T-helper 2 cell treated with Interferon-gamma antibody and Interleukin-4, amounts not matched to agents 5 μg/mL and 100 μg/mL, for 36 hours (primary cell): Measurements from ENCODE around the gene ESPNL.

Experiments
- DNase-seq: peaks from one replicate; pipeline ENCODE4 v3.0.0; 2021; ENCODE audit warnings: low spot score
- H3K27ac Mint-ChIP-seq: one replicate; pipeline ENCODE4 v1.8.0; 2021; ENCODE audit warnings: mild to moderate bottlenecking, mixed read lengths
- H3K27me3 Mint-ChIP-seq: one replicate; pipeline ENCODE4 v1.8.0; 2021; ENCODE audit warnings: low read depth, mixed read lengths
- H3K36me3 Mint-ChIP-seq: one replicate; pipeline ENCODE4 v1.8.0; 2021; ENCODE audit warnings: low read depth, mixed read lengths
- H3K4me1 Mint-ChIP-seq: one replicate; pipeline ENCODE4 v1.8.0; 2021; ENCODE audit warnings: low read depth, mixed read lengths
- H3K4me3 Mint-ChIP-seq: one replicate; pipeline ENCODE4 v1.8.0; 2022; ENCODE audit warnings: mild to moderate bottlenecking, moderate library complexity, mixed read lengths
- H3K9me3 Mint-ChIP-seq: one replicate; pipeline ENCODE4 v1.8.0; 2021; ENCODE audit warnings: mixed read lengths

ESPNL gene

DNA sequence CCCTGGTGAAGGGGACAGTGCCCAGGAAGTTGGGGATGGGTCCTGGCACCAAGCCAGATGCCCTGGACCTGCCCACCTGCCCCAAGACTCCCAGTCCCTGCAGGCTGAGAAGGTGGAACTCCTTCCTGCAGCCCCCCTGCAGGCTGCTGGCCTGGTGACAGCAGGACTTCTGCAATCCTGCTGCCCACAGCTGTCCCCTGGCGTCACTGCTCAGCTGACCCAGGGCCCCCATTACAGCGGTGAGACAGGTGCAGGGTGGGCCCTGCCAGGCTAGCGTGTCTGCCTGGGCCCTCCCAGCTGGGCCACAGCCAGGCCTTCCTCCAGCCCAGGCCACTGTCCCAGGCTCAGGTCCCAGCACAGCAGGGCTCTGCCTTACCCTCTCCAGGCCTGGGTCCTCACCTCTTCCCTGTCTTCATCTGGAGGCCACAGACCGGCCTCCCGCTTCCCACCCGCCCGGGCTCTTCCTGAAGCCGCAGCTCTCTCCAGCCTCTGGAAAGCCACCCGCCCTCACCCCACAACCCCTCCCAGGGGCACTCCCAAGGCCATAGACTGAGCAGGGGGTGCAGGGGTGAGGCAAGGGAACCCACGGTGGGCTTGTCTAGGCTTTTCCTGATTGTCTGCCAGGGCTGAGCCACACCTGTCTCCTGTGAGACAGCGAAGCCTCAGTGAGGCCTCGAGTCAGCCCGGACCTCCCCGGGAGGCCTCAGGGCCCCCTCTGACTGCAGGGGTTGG, 49.9 kb downstream of the ESPNL start:
- Mint-ChIP-seq H3K4me1 (peaks cover 3% of the 10 kb centered on the region), H3K27me3 (no peaks in the 10 kb centered on the region), H3K9me3 (no peaks in the 10 kb centered on the region), H3K27ac (no peak overlapping the region), H3K36me3 (no peaks in the 10 kb centered on the region), H3K4me3 (no peak overlapping the region)
- no peak for DNase-seq

DNA sequence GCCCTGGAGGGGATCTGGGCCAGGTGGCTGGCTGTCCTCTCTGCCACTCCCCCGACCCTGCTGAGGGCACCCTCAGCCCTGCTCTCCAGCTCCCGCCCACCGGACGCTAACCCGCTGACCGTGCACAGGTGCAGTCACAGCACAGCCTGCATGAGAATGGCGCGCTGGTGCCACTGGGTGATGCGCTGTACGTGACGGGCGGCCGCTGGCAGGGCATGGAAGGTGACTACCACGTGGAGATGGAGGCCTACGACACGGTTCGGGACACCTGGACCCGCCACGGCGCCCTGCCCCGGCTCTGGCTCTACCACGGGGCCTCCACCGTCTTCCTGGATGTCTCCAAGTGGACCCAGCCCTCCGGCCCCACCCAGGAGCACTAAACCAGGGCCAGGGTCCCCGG, 50.5 kb downstream of the ESPNL start:
- no peaks in the 10 kb centered on the region for H3K9me3 Mint-ChIP-seq
- H3K4me1 Mint-ChIP-seq, result peaks cover 3% of the 10 kb centered on the region
- no peak overlapping the region for H3K27ac Mint-ChIP-seq
- H3K36me3 Mint-ChIP-seq, result no peaks in the 10 kb centered on the region
- no peak overlapping the region for H3K4me3 Mint-ChIP-seq
- DNase-seq, result no peak
- H3K27me3 Mint-ChIP-seq, result no peaks in the 10 kb centered on the region

DNA sequence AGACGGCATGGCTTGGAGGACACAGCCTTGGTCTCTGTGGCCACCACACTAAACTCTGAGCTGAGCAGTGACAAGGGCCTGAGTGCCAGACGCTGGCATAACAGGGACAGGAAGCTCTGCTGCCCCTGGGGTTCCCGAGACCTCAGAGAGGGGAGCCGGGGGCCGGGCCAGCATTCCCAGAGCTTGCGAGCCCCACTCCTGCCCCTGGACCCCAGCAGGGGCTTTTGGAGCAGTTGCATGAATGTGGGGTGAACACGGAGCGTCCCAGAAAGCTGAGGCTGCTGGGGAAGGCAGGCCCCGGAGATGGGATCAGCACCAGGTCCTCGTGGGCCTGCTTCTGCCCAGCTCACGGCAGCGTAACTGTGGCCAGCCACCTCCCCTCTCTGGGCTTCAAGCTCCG, 51.1 kb downstream of the ESPNL start:
- Mint-ChIP-seq H3K27ac (no peak overlapping the region), H3K4me1 (peaks cover 3% of the 10 kb centered on the region), H3K36me3 (no peaks in the 10 kb centered on the region), H3K4me3 (no peak overlapping the region), H3K9me3 (no peaks in the 10 kb centered on the region), H3K27me3 (no peaks in the 10 kb centered on the region)
- DNase-seq, result no peak

DNA sequence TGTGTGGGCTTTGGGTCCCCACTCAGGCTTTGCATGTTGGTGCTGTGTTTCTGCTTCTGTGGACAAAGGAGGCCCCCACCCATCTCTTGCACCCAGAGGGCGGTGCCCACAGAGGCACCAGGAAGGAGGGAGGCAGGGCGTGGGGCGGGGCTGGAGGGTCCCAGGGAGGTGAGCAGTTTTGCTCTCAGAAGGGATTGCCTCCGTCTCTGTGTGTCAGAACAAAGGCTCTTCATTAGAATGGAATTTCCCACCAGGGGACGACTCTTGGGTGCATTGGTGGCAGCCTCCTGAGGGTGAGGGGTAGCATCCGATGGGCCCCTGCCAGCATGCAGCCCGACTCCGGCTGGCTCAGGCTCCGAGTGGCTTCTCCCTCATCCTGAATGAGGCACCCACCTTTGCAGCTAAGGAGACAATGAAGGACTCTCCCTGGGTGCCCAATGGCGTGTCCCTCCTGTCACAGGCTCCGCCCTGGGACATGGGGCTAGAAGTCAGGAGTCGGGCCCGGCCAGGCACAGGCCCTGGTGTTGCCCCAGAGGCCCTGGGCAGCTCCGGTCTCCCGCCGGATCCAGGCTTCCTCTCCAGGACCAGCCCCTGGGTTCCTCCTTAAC, 51.6 kb downstream of the ESPNL start:
- DNase-seq, result no peak
- H3K27me3 Mint-ChIP-seq, result no peaks in the 10 kb centered on the region

DNA sequence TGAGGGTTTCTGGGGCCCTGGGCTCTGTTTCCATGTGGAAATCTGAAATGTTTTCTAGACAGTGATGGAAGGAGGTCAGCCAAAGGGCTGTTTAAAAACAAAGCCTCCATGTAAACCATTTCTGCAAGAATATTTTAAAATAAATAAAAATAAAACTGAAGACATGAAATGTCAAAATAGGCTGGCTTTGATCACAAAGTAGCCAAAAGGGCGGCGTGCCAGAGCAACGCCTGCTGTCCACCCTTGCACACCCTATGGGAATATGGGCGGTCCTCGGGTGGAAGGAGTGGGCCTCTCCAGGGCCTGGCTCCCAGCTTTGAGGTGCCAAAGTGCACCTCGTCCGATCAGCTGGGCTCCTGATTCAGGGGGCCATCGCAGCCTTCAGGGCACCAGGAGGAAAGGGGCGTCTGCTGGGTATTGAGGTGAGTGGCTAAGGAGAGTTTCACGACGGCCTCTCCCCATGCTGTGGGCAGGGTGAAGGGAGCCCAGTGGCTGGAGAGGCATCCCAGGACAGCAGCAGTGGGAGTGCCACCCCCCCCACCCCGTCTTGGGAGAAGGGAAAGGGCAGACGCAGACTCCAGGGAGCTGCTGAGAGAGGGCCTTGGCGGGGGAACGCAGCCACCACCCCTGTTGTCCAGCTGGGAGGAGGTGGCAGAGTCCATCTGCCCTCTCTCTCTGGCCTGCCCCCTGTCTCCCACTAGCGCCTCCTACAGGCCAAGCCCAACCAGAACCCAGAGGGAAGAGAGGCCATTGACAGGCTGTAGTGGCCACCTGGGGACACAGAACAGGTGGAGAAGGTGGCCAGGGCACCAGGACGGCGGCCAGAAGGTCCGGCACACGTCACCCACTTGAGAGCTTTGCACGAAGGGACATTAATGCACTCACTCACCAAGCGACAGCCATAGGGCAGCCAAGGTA, 52.9 kb downstream of the ESPNL start:
- Mint-ChIP-seq H3K4me1 (no peaks in the 10 kb centered on the region), H3K9me3 (no peaks in the 10 kb centered on the region), H3K4me3 (no peak overlapping the region), H3K36me3 (no peaks in the 10 kb centered on the region), H3K27me3 (peaks cover 2% of the 10 kb centered on the region), H3K27ac (no peak overlapping the region)
- no peak for DNase-seq

More for the DNA sequence above, 51.6 kb downstream of the ESPNL start:
- Mint-ChIP-seq H3K27ac (no peak overlapping the region), H3K4me3 (no peak overlapping the region), H3K36me3 (no peaks in the 10 kb centered on the region), H3K4me1 (peaks cover 3% of the 10 kb centered on the region), H3K9me3 (no peaks in the 10 kb centered on the region)

DNA sequence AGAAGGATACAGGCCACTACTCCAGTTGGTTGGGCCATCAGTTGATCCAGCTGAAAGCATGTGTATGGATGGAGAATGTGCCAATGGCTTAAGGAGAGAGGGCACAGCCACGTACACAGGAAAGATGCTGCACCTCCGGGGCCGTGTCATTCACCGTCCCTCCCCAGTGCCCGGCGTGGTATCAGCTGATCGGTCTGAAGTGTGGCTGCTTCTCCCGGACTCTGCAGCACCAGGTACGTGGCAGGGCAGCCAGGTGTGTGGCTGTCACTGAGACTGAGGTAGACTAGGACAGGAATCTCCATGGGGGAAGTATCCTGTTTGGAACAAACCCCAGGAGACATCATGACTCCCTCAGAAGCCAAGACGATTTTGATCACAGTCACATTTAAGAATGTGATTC, 54.4 kb downstream of the ESPNL start:
- H3K27ac Mint-ChIP-seq, result no peak overlapping the region
- no peak for DNase-seq
- H3K9me3 Mint-ChIP-seq, result no peaks in the 10 kb centered on the region
- H3K4me1 Mint-ChIP-seq, result peaks cover 3% of the 10 kb centered on the region
- no peaks in the 10 kb centered on the region for H3K36me3 Mint-ChIP-seq
- no peak overlapping the region for H3K4me3 Mint-ChIP-seq
- peaks cover 7% of the 10 kb centered on the region for H3K27me3 Mint-ChIP-seq

DNA sequence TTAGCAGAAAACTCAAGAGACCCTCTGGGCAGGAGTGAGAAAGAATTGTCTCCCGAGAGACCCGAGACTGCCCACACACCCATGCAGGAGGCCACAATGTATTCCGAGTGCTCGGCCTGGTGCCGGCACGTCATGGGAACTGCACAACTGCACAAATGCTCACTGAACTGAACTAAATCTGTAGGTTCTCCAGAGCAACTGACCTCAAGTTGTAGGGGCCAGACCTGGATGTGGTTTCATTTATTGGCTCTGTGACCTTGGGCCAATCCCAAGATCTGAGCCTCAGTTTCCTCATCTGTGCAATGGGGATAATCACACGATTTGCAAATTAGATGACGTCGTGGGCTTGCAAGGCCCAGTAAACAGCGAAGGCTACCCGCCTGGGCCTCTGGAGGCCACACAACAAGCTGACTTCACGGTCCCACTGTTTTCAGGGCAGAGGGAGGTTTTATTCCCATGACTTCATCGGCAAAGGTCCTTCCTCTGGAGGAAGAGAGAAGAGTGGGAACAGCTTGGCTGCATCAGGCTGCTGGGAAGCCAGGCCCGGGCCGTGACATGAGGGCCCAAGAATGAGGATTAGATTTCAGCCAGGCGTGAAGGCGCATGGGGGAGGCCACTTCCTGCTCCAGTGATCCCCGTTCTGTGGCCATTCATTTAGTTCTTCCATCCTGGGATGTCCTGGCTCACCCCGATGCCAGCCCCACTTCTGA, 55.1 kb downstream of the ESPNL start:
- Mint-ChIP-seq H3K4me3 (no peak overlapping the region), H3K27ac (no peak overlapping the region), H3K27me3 (peaks cover 13% of the 10 kb centered on the region), H3K4me1 (peaks cover 3% of the 10 kb centered on the region), H3K9me3 (no peaks in the 10 kb centered on the region), H3K36me3 (no peaks in the 10 kb centered on the region)
- no peak for DNase-seq

DNA sequence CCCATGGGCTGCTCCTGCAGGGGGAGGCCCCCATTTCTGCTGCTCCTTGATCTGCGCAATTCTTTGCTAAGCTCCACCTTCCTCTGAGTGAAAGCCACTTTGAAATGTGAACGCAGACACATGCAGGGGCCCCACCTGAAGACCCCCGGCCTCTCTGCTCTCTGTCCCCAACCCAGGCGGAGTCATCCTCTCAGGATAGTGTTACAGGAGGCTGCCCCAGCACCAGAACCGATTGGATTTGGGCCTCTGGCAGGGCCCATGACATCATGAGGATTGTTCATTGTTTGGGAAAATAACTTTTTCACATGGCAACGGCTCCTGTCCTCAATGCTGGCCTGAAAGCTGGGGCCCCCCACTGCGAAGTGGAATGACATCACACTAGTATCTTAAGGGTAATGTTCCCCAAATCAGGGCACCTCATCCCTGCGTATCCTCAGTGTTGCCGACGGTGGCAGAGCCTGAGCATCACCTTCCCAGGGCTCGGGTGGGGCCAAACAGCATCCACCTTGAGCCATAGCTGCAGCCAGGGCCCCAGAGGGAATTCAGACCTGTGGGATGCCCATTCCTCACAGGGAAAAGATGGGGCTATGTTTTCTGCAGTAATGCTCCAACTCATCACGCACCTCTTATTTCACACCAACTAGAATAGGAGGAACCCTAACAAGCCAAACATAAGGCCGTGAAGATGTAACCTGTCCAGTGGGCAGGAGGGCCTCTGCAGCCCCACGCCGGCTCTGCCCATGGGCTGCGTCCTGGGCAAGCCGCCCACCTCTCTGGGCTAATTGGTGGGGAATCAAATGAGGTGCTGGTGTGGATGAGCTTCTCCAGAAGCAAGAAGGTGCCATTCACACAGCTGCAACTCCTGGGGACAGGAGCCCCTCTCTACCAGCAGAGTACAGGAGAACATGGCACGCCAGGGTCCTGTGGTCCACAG, 55.9 kb downstream of the ESPNL start:
- Mint-ChIP-seq H3K36me3 (no peaks in the 10 kb centered on the region), H3K27me3 (peaks cover 20% of the 10 kb centered on the region), H3K27ac (no peak overlapping the region), H3K4me1 (peaks cover 6% of the 10 kb centered on the region), H3K9me3 (no peaks in the 10 kb centered on the region), H3K4me3 (no peak overlapping the region)
- DNase-seq, result no peak

DNA sequence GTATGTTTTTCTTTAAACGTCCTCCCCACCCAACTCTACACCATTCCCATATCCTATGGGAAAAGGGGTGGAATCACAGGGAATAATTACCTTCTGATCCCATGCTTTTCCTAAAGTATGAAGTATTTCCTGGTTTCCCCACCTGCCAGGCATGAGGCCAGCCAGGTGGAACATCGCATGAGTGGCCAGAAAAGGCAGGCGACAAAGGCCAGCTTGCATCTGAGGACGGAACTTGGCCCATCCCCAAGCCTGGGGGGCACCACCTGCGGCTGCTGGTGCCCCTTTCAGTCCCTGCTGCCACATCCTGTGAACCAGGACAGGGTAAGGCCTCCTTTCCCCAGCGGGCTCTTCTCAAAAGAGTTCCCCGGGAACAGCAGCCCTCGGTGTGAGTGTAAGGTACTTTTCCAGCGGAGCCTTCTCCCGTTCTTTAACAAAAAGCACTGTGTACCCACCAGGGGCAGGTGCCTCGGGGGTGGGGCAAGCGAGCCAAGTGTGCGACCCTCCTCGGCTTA, 57.4 kb downstream of the ESPNL start:
- H3K27ac Mint-ChIP-seq, result no peak overlapping the region
- H3K4me3 Mint-ChIP-seq, result no peak overlapping the region
- no peak for DNase-seq
- H3K27me3 Mint-ChIP-seq, result peaks cover 30% of the 10 kb centered on the region
- peaks cover 6% of the 10 kb centered on the region for H3K4me1 Mint-ChIP-seq
- H3K36me3 Mint-ChIP-seq, result no peaks in the 10 kb centered on the region
- no peaks in the 10 kb centered on the region for H3K9me3 Mint-ChIP-seq

DNA sequence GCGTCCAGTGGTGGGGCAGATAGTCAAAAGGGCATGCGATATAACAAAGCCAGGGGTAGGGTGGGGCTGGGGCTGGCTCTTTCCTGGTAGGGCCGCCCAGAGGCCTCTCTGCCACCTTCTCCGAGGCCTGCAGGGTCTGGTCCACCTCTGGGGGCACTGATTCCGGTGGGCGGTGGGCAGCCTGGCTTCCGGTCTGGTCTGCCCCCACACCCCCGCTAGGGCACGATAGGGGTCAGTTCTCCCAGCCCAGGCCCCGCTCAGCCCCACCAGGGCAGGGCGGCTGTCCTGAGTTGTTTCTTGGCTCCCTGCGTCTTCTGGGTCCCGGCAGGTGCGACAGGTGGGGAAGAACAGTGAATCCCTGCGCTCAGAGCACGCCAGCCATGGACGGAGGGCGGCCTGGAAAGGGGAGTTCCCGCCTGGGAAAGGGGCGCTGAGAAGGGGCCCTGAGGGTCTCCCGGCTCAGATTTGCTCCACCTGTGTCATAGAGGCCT, 57.9 kb downstream of the ESPNL start:
- Mint-ChIP-seq H3K36me3 (no peaks in the 10 kb centered on the region), H3K27me3 (peaks cover 30% of the 10 kb centered on the region), H3K4me1 (peaks cover 6% of the 10 kb centered on the region), H3K9me3 (no peaks in the 10 kb centered on the region), H3K4me3 (no peak overlapping the region), H3K27ac (no peak overlapping the region)
- DNase-seq, result no peak

DNA sequence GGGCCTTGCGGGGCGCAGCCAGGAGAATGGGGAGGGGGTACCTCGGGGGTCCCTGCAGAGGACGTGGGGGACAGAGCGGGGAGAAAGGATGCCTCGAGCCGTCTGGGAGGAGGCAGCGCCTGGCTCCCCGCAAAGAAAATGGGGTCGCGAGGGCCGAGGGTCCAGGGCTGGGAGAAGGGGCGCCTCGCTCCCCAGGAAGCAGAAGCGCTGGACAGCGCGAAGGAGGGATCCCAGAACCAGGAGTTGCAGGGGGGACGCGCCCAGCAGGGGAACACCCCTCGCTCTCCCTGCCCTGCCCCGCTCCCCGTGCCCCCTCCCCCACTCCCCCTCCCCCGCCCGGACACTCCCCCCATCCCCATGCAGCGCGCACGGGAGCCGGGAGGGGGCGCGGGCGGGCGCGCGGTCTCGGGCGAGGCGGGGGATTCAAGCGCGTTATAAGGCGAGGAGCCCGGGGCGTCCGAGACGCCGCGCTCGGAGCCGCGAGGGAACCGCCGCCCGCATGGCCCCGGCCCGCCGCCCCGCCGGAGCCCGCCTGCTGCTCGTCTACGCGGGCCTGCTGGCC, 58.5 kb downstream of the ESPNL start, which contains the start of gene ERFE:
Gene ERFE, plus strand, starts transcription at position 462 of the 562 bp plus-strand sequence. Its CDS starts 38 bp downstream, at position 500.
- H3K27ac Mint-ChIP-seq, result no peak within 1 kb of the TSS
- peak within 1 kb of the TSS; percentile 69 for H3K4me3 Mint-ChIP-seq
- peaks cover 6% of the 10 kb centered on the region for H3K4me1 Mint-ChIP-seq
- H3K9me3 Mint-ChIP-seq, result no peaks in the 10 kb centered on the region
- H3K27me3 Mint-ChIP-seq, result peaks cover 33% of the 10 kb centered on the region
- H3K36me3 Mint-ChIP-seq, result no peaks in the 10 kb centered on the region
- DNase-seq, result peak; percentile 50

DNA sequence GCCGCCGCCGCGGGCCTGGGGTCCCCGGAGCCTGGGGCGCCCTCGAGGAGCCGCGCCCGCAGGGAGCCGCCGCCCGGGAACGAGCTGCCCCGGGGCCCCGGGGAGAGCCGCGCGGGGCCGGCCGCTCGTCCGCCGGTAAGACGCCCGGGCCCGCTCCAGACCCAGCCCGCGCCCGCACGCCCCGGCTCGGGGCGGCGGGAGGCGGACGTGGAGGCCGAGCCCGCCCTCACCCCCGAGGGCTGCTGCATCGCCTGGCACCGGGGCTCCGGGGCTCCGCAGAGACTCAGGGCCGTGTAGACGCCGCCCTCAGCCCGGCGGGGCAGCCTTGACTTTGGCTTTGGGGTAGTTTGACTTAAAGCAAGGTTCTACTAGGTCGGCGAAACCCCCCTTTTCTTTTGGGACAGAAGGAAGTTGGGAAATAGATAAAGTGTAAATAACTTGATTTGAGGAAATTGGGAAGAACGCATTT, 59.0 kb downstream of the ESPNL start:
- Mint-ChIP-seq H3K27ac (no peak overlapping the region), H3K27me3 (peaks cover 33% of the 10 kb centered on the region), H3K4me3 (peak overlapping the region; percentile 69), H3K4me1 (peaks cover 6% of the 10 kb centered on the region), H3K36me3 (no peaks in the 10 kb centered on the region), H3K9me3 (no peaks in the 10 kb centered on the region)
- peak; percentile 7 for DNase-seq
